ENCODE results near the gene KCNK3.

Gene KCNK3

GRCh38 chr2:26675651-26676255 is 16.8 kb upstream of the KCNK3 start:
- no peak for DNase-seq (ENCODE audit: low read depth in 1 of 2, low spot score in 1 of 2)
- Histone ChIP-seq H3K4me3 (replicated peaks; ENCODE audit: insufficient read depth, low read length) (no peak overlapping the region), H3K27me3 (ENCODE audit: insufficient read depth, poor library complexity, severe bottlenecking) (no peaks in the 10 kb centered on the region), H3K27ac (replicated peaks) (no peak overlapping the region)
- no peak for TF ChIP-seq CTCF (IDR thresholded peaks at IDR 0.05; ENCODE audit: insufficient read depth, low read length)
- TF ChIP-seq REST (IDR thresholded peaks at IDR 0.05; ENCODE audit: insufficient replicate concordance, low read depth): no peak

GRCh38 chr2:26678035-26678434 is 14.5 kb upstream of the KCNK3 start:
- Histone ChIP-seq H3K4me3 (replicated peaks; ENCODE audit: insufficient read depth, low read length) (no peak overlapping the region), H3K27me3 (ENCODE audit: insufficient read depth, poor library complexity, severe bottlenecking) (no peaks in the 10 kb centered on the region), H3K27ac (replicated peaks) (no peak overlapping the region)
- DNase-seq (ENCODE audit: low read depth in 1 of 2, low spot score in 1 of 2): no peak
- TF ChIP-seq POLR2AphosphoS5 (IDR thresholded peaks at IDR 0.05; ENCODE audit: low read depth) (no peak), SPI1 (IDR thresholded peaks at IDR 0.05; ENCODE audit: borderline replicate concordance, low read depth) (no peak), REST (IDR thresholded peaks at IDR 0.05; ENCODE audit: insufficient replicate concordance, low read depth) (no peak), GABPA (IDR thresholded peaks at IDR 0.05; ENCODE audit: low read depth) (no peak), CTCF (IDR thresholded peaks at IDR 0.05; ENCODE audit: insufficient read depth, low read length) (no peak)

- TF ChIP-seq GABPA (IDR thresholded peaks at IDR 0.05; ENCODE audit: low read depth) (no peak), SPI1 (IDR thresholded peaks at IDR 0.05; ENCODE audit: borderline replicate concordance, low read depth) (peak; percentile 21; the same call in 1 of the 2 replicates)
- peaks cover 4% of the 10 kb centered on the region for H3K27me3 ChIP-seq (ENCODE audit: insufficient read depth, poor library complexity, severe bottlenecking)
- DNase-seq (ENCODE audit: low read depth in 1 of 2, low spot score in 1 of 2): peak in 1 of 2 experiments; percentile 45
- no peak overlapping the region for H3K4me3 ChIP-seq (replicated peaks; ENCODE audit: insufficient read depth, low read length)
- no peak overlapping the region for H3K27ac ChIP-seq (replicated peaks)
Observed at GRCh38 chr2:26679867-26680266, 12.7 kb upstream of the KCNK3 start.

GRCh38 chr2:26681656-26682055 is 10.9 kb upstream of the KCNK3 start:
- Histone ChIP-seq H3K27ac (replicated peaks) (no peak overlapping the region), H3K27me3 (ENCODE audit: insufficient read depth, poor library complexity, severe bottlenecking) (peaks cover 15% of the 10 kb centered on the region), H3K4me3 (replicated peaks; ENCODE audit: insufficient read depth, low read length) (no peak overlapping the region)
- TF ChIP-seq CTCF (IDR thresholded peaks at IDR 0.05; ENCODE audit: insufficient read depth, low read length) (no peak), SPI1 (IDR thresholded peaks at IDR 0.05; ENCODE audit: borderline replicate concordance, low read depth) (no peak), GABPA (IDR thresholded peaks at IDR 0.05; ENCODE audit: low read depth) (no peak), REST (IDR thresholded peaks at IDR 0.05; ENCODE audit: insufficient replicate concordance, low read depth) (no peak), POLR2AphosphoS5 (IDR thresholded peaks at IDR 0.05; ENCODE audit: low read depth) (no peak)
- no peak for DNase-seq (ENCODE audit: low read depth in 1 of 2, low spot score in 1 of 2)

All from HL-60 (cell line).